Testis (tissue), 2 donors: ENCODE results near the gene ANAPC2.

Experiments used
- POLR2A ChIP-seq: fragments of 450-650 bp; IDR thresholded peaks from one replicate; pipeline ENCODE4 v1.6.1; 2017; ENCODE audit warnings: antibody characterized with exemption, mild to moderate bottlenecking, moderate library complexity
- TF ChIP-seq, protein P1 (sequence below), 3 experiments: fragments of 450-650 bp in 2 of 3; fragments of 200-600 bp in 1 of 3; sonication (generic) in 1 of 3; IDR thresholded peaks; one replicate each; pipeline ENCODE4 v1.5.1; 2016 to 2019; ENCODE audit warnings: antibody characterized with exemption in 3 of 3, mild to moderate bottlenecking in 2 of 3, moderate library complexity in 1 of 3

DNA sequence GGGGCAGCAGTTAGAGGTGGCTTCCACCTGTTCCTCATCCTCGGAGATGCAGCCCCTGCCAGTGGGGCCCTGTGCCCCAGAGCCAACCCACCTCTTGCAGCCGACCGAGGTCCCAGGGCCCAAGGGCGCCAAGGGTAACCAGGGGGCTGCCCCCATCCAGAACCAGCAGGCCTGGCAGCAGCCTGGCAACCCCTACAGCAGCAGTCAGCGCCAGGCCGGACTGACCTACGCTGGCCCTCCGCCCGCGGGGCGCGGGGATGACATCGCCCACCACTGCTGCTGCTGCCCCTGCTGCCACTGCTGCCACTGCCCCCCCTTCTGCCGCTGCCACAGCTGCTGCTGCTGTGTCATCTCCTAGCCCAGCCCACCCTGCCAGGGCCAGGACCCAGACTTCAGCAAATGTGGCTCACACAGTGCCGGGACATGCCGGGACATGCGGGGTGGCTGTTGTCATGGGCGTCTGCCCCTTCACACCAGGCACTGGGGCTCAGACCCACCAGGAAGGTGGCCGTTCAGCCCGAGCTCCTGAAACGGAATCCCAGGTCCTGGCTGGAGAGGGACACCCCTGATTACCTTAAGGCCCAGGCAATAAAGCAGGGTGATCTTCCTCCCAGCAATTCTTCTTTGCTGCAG is 37.5 kb upstream of the ANAPC2 start:
- TF ChIP-seq, protein P1, sequence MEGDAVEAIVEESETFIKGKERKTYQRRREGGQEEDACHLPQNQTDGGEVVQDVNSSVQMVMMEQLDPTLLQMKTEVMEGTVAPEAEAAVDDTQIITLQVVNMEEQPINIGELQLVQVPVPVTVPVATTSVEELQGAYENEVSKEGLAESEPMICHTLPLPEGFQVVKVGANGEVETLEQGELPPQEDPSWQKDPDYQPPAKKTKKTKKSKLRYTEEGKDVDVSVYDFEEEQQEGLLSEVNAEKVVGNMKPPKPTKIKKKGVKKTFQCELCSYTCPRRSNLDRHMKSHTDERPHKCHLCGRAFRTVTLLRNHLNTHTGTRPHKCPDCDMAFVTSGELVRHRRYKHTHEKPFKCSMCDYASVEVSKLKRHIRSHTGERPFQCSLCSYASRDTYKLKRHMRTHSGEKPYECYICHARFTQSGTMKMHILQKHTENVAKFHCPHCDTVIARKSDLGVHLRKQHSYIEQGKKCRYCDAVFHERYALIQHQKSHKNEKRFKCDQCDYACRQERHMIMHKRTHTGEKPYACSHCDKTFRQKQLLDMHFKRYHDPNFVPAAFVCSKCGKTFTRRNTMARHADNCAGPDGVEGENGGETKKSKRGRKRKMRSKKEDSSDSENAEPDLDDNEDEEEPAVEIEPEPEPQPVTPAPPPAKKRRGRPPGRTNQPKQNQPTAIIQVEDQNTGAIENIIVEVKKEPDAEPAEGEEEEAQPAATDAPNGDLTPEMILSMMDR (IDR thresholded peaks at IDR 0.05), result no peak
- TF ChIP-seq POLR2A, result no peak
